ENCODE results near the gene NFATC2IP. TPM values are rescaled to one million over a fixed set of nuclear protein-coding genes. Genes with fewer than 3 reads are reported as not detected.

The NFATC2IP gene
- total RNA-seq, 1 donor from 2014 or later: 32.6 TPM

DNA sequence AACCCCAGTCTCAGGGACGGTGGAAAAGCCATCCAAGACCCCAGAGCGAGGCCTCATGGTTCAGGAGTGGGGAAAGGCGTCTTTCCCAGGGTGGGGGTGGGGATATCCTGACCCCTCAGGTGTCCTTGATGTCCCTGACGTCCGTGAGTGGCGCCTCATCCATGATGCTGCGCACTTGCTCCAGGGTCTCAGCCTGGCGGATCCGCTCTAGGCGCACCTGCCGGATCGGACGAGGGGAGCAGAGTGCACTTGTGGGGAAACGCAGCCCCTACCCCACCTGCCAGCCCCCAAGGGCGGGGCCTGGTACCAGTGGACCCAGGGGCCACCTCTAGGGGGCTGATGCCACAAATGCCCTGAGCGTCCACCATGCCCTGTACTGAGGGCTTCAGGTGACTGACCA, 45.9 kb upstream of the NFATC2IP start:
- no peaks in the 10 kb centered on the region for H3K79me2 ChIP-seq (ENCODE audit: insufficient read depth, low read length)
- no peak overlapping the region for H2AFZ ChIP-seq (ENCODE audit: low read depth, low read length)
- H3K4me1 ChIP-seq (ENCODE audit: insufficient read depth, low read length): no peaks in the 10 kb centered on the region
- H4K20me1 ChIP-seq (ENCODE audit: insufficient read depth, low read length): no peaks in the 10 kb centered on the region
- no peak for FAIRE-seq
- DNase-seq (ENCODE audit: low read depth): no peak
- Mint-ChIP-seq H3K36me3 (ENCODE audit: low read depth, unreplicated experiment) (peaks cover 5% of the 10 kb centered on the region), H3K4me1 (ENCODE audit: low read depth, unreplicated experiment) (no peaks in the 10 kb centered on the region), H3K27ac (ENCODE audit: unreplicated experiment) (no peak overlapping the region), H3K9me3 (ENCODE audit: unreplicated experiment) (no peaks in the 10 kb centered on the region), H3K4me3 (ENCODE audit: unreplicated experiment) (no peak overlapping the region), H3K27me3 (ENCODE audit: low read depth, unreplicated experiment) (no peaks in the 10 kb centered on the region)
- H3K9me3 ChIP-seq (ENCODE audit: insufficient read depth, low read depth, low read length): no peaks in the 10 kb centered on the region
- no peak overlapping the region for H3K27ac ChIP-seq (ENCODE audit: low read depth, low read length)
- no peak overlapping the region for H3K4me2 ChIP-seq (ENCODE audit: low read length)
- no peak overlapping the region for H3K4me3 ChIP-seq (ENCODE audit: insufficient read depth, low read depth, low read length)
- H3K36me3 ChIP-seq (ENCODE audit: insufficient read depth, low read length): no peaks in the 10 kb centered on the region
- no peak overlapping the region for H3K9ac ChIP-seq (ENCODE audit: low read length)
- TF ChIP-seq CTCF (IDR thresholded peaks at IDR 0.05; ENCODE audit: insufficient read depth, low read depth, low read length) (no peak), EZH2 (IDR thresholded peaks at IDR 0.05; ENCODE audit: insufficient read depth, low read length) (no peak)
- no peaks in the 10 kb centered on the region for H3K27me3 ChIP-seq (ENCODE audit: insufficient read depth, low read length)

- no peak overlapping the region for H3K27ac ChIP-seq (ENCODE audit: low read depth, low read length)
- no peak overlapping the region for H3K27ac Mint-ChIP-seq (ENCODE audit: unreplicated experiment)
- TF ChIP-seq CTCF (IDR thresholded peaks at IDR 0.05; ENCODE audit: insufficient read depth, low read depth, low read length): no peak
- no peak for TF ChIP-seq EZH2 (IDR thresholded peaks at IDR 0.05; ENCODE audit: insufficient read depth, low read length)
Measured at GRCh38 chr16:28905229-28905754, 45.4 kb upstream of the NFATC2IP start.

GRCh38 chr16:28905800-28906372, 44.9 kb upstream of the NFATC2IP start:
- Mint-ChIP-seq H3K4me1 (ENCODE audit: low read depth, unreplicated experiment) (no peaks in the 10 kb centered on the region), H3K36me3 (ENCODE audit: low read depth, unreplicated experiment) (peaks cover 4% of the 10 kb centered on the region), H3K9me3 (ENCODE audit: unreplicated experiment) (no peaks in the 10 kb centered on the region), H3K27me3 (ENCODE audit: low read depth, unreplicated experiment) (no peaks in the 10 kb centered on the region), H3K4me3 (ENCODE audit: unreplicated experiment) (no peak overlapping the region), H3K27ac (ENCODE audit: unreplicated experiment) (no peak overlapping the region)
- Histone ChIP-seq H3K4me1 (ENCODE audit: insufficient read depth, low read length) (no peaks in the 10 kb centered on the region), H3K27ac (ENCODE audit: low read depth, low read length) (no peak overlapping the region), H4K20me1 (ENCODE audit: insufficient read depth, low read length) (no peaks in the 10 kb centered on the region), H3K4me3 (ENCODE audit: insufficient read depth, low read depth, low read length) (no peak overlapping the region), H3K4me2 (ENCODE audit: low read length) (no peak overlapping the region), H2AFZ (ENCODE audit: low read depth, low read length) (no peak overlapping the region), H3K9ac (ENCODE audit: low read length) (no peak overlapping the region), H3K27me3 (ENCODE audit: insufficient read depth, low read length) (no peaks in the 10 kb centered on the region), H3K36me3 (ENCODE audit: insufficient read depth, low read length) (no peaks in the 10 kb centered on the region), H3K9me3 (ENCODE audit: insufficient read depth, low read depth, low read length) (no peaks in the 10 kb centered on the region), H3K79me2 (ENCODE audit: insufficient read depth, low read length) (no peaks in the 10 kb centered on the region)
- FAIRE-seq (no peak), DNase-seq (ENCODE audit: low read depth) (no peak)
- no peak for TF ChIP-seq EZH2 (IDR thresholded peaks at IDR 0.05; ENCODE audit: insufficient read depth, low read length)
- TF ChIP-seq CTCF (IDR thresholded peaks at IDR 0.05; ENCODE audit: insufficient read depth, low read depth, low read length): no peak

More at GRCh38 chr16:28905229-28905754, 45.4 kb upstream of the NFATC2IP start:
- Histone ChIP-seq H3K9ac (ENCODE audit: low read length) (no peak overlapping the region), H3K27me3 (ENCODE audit: insufficient read depth, low read length) (no peaks in the 10 kb centered on the region), H3K9me3 (ENCODE audit: insufficient read depth, low read depth, low read length) (no peaks in the 10 kb centered on the region), H3K4me2 (ENCODE audit: low read length) (no peak overlapping the region), H3K79me2 (ENCODE audit: insufficient read depth, low read length) (no peaks in the 10 kb centered on the region), H4K20me1 (ENCODE audit: insufficient read depth, low read length) (no peaks in the 10 kb centered on the region), H3K4me1 (ENCODE audit: insufficient read depth, low read length) (no peaks in the 10 kb centered on the region), H3K4me3 (ENCODE audit: insufficient read depth, low read depth, low read length) (no peak overlapping the region), H3K36me3 (ENCODE audit: insufficient read depth, low read length) (no peaks in the 10 kb centered on the region), H2AFZ (ENCODE audit: low read depth, low read length) (no peak overlapping the region)
- FAIRE-seq: no peak
- Mint-ChIP-seq H3K27me3 (ENCODE audit: low read depth, unreplicated experiment) (no peaks in the 10 kb centered on the region), H3K9me3 (ENCODE audit: unreplicated experiment) (no peaks in the 10 kb centered on the region), H3K36me3 (ENCODE audit: low read depth, unreplicated experiment) (peaks cover 5% of the 10 kb centered on the region), H3K4me3 (ENCODE audit: unreplicated experiment) (no peak overlapping the region), H3K4me1 (ENCODE audit: low read depth, unreplicated experiment) (no peaks in the 10 kb centered on the region)
- no peak for DNase-seq (ENCODE audit: low read depth)

Measured in astrocyte (in vitro differentiated cells and primary cell).